ENCODE results near the gene PLXNA2.

The PLXNA2 gene

DNA sequence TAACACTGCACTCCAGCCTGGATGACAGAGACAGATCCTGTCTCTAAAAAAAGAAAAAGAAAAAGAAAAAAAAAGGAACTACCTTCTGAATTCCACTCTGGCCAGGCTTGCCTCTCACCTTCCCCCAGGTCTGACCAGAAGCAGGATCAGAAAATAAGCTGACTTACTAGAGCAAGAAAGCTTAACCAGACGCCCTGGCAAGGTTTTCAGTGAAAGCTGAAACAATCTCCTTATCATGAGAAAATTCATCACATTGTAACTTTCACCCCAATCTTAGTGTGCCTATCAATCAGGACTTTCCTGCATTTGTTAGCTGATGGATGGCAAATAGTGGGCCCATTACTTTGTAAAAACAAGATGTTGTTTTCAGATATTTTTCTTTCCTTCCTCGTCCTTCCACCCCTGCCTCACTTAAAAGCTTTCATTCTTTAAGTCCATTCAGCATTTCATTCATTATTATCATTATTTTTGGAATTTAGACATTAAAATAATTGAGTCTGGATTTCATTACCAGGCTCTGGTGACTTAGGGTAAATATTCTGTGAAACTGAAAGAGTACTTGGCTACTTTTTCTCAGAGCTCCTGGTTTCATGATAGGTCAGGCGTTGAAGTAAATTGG lies 236.8 kb downstream of the PLXNA2 start:
- Histone ChIP-seq H3K4me3 (ENCODE audit: low read depth, low read length) (no peak overlapping the region), H3K27me3 (no peaks in the 10 kb centered on the region), H3K9me3 (peaks cover 4% of the 10 kb centered on the region; the same call in 1 of the 2 replicates), H3K4me1 (peaks cover 48% of the 10 kb centered on the region), H3K36me3 (no peaks in the 10 kb centered on the region)
- TF ChIP-seq, protein P1, sequence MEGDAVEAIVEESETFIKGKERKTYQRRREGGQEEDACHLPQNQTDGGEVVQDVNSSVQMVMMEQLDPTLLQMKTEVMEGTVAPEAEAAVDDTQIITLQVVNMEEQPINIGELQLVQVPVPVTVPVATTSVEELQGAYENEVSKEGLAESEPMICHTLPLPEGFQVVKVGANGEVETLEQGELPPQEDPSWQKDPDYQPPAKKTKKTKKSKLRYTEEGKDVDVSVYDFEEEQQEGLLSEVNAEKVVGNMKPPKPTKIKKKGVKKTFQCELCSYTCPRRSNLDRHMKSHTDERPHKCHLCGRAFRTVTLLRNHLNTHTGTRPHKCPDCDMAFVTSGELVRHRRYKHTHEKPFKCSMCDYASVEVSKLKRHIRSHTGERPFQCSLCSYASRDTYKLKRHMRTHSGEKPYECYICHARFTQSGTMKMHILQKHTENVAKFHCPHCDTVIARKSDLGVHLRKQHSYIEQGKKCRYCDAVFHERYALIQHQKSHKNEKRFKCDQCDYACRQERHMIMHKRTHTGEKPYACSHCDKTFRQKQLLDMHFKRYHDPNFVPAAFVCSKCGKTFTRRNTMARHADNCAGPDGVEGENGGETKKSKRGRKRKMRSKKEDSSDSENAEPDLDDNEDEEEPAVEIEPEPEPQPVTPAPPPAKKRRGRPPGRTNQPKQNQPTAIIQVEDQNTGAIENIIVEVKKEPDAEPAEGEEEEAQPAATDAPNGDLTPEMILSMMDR (IDR thresholded peaks at IDR 0.05; ENCODE audit: low read depth, low read length), result no peak
- peak; percentile 46 for DNase-seq

GRCh38 chr1:208006258-208006920 lies 237.8 kb downstream of the PLXNA2 start:
- TF ChIP-seq, protein P1 (IDR thresholded peaks at IDR 0.05; ENCODE audit: low read depth, low read length), result no peak
- DNase-seq, result no peak
- no peaks in the 10 kb centered on the region for H3K27me3 ChIP-seq
- H3K9me3 ChIP-seq, result peaks cover 4% of the 10 kb centered on the region; the same call in 1 of the 2 replicates
- no peak overlapping the region for H3K4me3 ChIP-seq (ENCODE audit: low read depth, low read length)
- no peaks in the 10 kb centered on the region for H3K36me3 ChIP-seq
- H3K4me1 ChIP-seq, result peaks cover 48% of the 10 kb centered on the region

GRCh38 chr1:208004851-208005250 lies 239.3 kb downstream of the PLXNA2 start:
- DNase-seq, result no peak
- TF ChIP-seq, protein P1 (IDR thresholded peaks at IDR 0.05; ENCODE audit: low read depth, low read length), result no peak
- H3K4me1 ChIP-seq, result peaks cover 35% of the 10 kb centered on the region
- no peaks in the 10 kb centered on the region for H3K27me3 ChIP-seq
- H3K9me3 ChIP-seq, result peaks cover 4% of the 10 kb centered on the region; the same call in 1 of the 2 replicates
- H3K36me3 ChIP-seq, result no peaks in the 10 kb centered on the region
- H3K4me3 ChIP-seq (ENCODE audit: low read depth, low read length), result no peak overlapping the region

GRCh38 chr1:208003241-208003640 lies 240.9 kb downstream of the PLXNA2 start:
- TF ChIP-seq, protein P1 (IDR thresholded peaks at IDR 0.05; ENCODE audit: low read depth, low read length), result no peak
- no peaks in the 10 kb centered on the region for H3K27me3 ChIP-seq
- no peak for DNase-seq
- peaks cover 19% of the 10 kb centered on the region for H3K4me1 ChIP-seq
- H3K9me3 ChIP-seq, result peaks cover 4% of the 10 kb centered on the region; the same call in 1 of the 2 replicates
- no peaks in the 10 kb centered on the region for H3K36me3 ChIP-seq
- H3K4me3 ChIP-seq (ENCODE audit: low read depth, low read length), result no peak overlapping the region

- H3K4me3 ChIP-seq (ENCODE audit: low read depth, low read length), result no peak overlapping the region
- H3K9me3 ChIP-seq, result peaks cover 4% of the 10 kb centered on the region; the same call in 1 of the 2 replicates
- H3K4me1 ChIP-seq, result peaks cover 13% of the 10 kb centered on the region
- no peaks in the 10 kb centered on the region for H3K27me3 ChIP-seq
- TF ChIP-seq, protein P1 (IDR thresholded peaks at IDR 0.05; ENCODE audit: low read depth, low read length), result no peak
- DNase-seq, result no peak
- H3K36me3 ChIP-seq, result no peaks in the 10 kb centered on the region
These were observed 241.5 kb downstream of the PLXNA2 start for GRCh38 chr1:208002672-208003071.

GRCh38 chr1:208002078-208002477 lies 242.1 kb downstream of the PLXNA2 start:
- Histone ChIP-seq H3K36me3 (no peaks in the 10 kb centered on the region), H3K4me1 (peaks cover 7% of the 10 kb centered on the region), H3K4me3 (ENCODE audit: low read depth, low read length) (no peak overlapping the region), H3K9me3 (peaks cover 4% of the 10 kb centered on the region; the same call in 1 of the 2 replicates), H3K27me3 (no peaks in the 10 kb centered on the region)
- TF ChIP-seq, protein P1 (IDR thresholded peaks at IDR 0.05; ENCODE audit: low read depth, low read length), result no peak
- DNase-seq, result no peak

All from BE2C (cell line).